ENCODE data around the gene PIK3C2B.

DNA sequence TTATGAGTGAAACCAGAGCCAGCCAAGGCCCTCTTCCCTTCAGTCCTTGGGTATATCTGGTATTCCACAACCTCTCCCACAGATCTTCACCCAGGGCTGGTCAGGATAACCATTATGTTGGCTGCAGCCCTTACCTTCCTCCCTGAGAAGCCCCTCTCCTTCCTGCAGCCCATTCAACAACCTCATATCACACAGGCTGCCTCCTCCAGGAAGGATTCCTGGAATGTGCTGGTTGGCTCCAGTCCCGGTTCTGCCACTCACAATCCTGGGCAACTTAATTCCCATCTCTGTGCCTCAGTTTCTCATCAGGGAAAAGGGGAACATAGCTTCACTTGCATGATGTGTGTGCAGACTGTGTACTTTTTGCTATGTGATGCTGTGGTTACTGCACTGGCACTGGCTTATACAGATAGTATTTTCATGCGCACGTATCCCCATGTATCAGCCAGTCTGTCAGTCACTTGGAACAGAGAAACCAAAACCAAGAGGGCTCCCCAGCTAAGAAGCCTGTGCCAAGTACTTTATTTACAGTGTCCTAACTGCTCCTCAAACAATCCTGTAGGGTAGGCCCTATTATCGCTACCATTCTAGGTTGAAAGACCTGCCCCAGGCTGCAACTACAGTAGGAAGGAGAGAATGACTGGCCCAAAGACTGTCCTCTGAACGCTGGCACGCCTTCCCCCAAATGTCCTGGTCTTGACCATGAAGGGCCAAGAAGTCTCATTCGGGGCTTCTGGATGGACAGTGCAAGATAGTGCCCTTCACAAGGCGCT is 43.1 kb downstream of the PIK3C2B start:
- TF ChIP-seq REST (IDR thresholded peaks at IDR 0.05; ENCODE audit: low read depth) (no peak), POLR2AphosphoS5 (IDR thresholded peaks at IDR 0.05; ENCODE audit: low read depth, low read length) (no peak), CTCF (IDR thresholded peaks at IDR 0.05 in 2 of 3, conservative IDR thresholded peaks at IDR 0.05 in 1 of 3; ENCODE audit: borderline replicate concordance in 1 of 3, insufficient read depth in 1 of 3, low read depth in 2 of 3, low read length in 2 of 3) (no peak), EZH2phosphoT487 (IDR thresholded peaks at IDR 0.05; ENCODE audit: borderline replicate concordance) (no peak), JUND (IDR thresholded peaks at IDR 0.05) (no peak), YY1 (IDR thresholded peaks at IDR 0.05; ENCODE audit: extremely low read depth, insufficient replicate concordance, low read depth, low read length) (no peak), EZH2 (IDR thresholded peaks at IDR 0.05) (no peak), POLR2A (IDR thresholded peaks at IDR 0.05; ENCODE audit: borderline replicate concordance, extremely low read depth, insufficient read depth, insufficient read length) (no peak), ZNF274 (IDR thresholded peaks at IDR 0.05; ENCODE audit: low read depth, low read length) (no peak)
